GM13976 (cell line): Measurements from ENCODE around the gene C2orf78.

Experiments used
- DNase-seq: peaks from one replicate; pipeline ENCODE4 v3.0.0; 2012; ENCODE audit warnings: low spot score
- in situ Hi-C: fragments of 300-500 bp; cut with MboI; formaldehyde crosslinking; loops from one replicate; pipeline ENCODE4 v1.12.0; 2022; ENCODE audit warnings: low sequenced_read_pairs, mixed read lengths, inconsistent platforms; ENCODE audit not compliant: unreplicated experiment
- TF ChIP-seq, protein P1 (sequence below): IDR thresholded peaks from 2 replicates; pipeline ENCODE4 v1.5.1; 2012; ENCODE audit warnings: borderline replicate concordance, mild to moderate bottlenecking; ENCODE audit not compliant: insufficient read depth; ENCODE audit errors: extremely low read depth, missing control alignments, control extremely low read depth

The C2orf78 gene

GRCh38 chr2:73821669-73822068 lies 37.7 kb downstream of the C2orf78 start:
- no peak for DNase-seq
- in situ Hi-C loops: no loop called here
- TF ChIP-seq, protein P1, sequence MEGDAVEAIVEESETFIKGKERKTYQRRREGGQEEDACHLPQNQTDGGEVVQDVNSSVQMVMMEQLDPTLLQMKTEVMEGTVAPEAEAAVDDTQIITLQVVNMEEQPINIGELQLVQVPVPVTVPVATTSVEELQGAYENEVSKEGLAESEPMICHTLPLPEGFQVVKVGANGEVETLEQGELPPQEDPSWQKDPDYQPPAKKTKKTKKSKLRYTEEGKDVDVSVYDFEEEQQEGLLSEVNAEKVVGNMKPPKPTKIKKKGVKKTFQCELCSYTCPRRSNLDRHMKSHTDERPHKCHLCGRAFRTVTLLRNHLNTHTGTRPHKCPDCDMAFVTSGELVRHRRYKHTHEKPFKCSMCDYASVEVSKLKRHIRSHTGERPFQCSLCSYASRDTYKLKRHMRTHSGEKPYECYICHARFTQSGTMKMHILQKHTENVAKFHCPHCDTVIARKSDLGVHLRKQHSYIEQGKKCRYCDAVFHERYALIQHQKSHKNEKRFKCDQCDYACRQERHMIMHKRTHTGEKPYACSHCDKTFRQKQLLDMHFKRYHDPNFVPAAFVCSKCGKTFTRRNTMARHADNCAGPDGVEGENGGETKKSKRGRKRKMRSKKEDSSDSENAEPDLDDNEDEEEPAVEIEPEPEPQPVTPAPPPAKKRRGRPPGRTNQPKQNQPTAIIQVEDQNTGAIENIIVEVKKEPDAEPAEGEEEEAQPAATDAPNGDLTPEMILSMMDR: no peak

GRCh38 chr2:73822276-73822675 lies 38.3 kb downstream of the C2orf78 start:
- TF ChIP-seq, protein P1: no peak
- in situ Hi-C loops: no loop called here
- no peak for DNase-seq

- DNase-seq: no peak
- TF ChIP-seq, protein P1: no peak
- in situ Hi-C loops: no loop called here
Measured at GRCh38 chr2:73822991-73823390, 39.0 kb downstream of the C2orf78 start.

- DNase-seq: no peak
- TF ChIP-seq, protein P1: no peak
- in situ Hi-C loops: no loop called here
Measured at GRCh38 chr2:73823416-73823815, 39.4 kb downstream of the C2orf78 start.

DNA sequence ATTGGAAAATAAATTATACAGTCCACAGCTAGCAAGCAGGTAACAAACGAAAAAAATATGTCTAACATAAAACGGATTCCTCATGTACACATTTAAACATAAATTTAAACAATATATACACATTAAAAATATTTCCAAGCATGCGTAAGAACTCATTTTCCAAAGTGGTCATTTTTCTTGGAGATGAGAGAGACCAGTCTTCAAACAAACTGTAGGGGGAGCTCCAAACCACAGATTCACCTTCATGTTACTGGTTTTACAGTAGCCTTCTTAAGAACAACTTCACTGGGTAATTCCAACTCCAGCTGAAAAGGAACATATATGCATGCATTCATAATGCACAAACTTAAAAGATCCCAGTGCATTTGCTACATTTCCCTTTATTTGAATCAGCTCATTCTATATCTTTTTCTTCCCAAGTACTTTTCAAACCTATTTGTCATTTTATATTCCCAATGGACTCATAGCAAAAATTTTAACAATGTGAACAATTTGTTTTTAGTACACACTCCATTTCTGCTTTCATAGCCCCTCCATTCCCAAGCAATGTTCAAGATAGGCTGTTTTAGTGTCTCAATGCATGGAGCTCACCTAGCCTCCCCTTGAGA lies 40.0 kb downstream of the C2orf78 start:
- in situ Hi-C loops: no loop called here
- peak; percentile 41 for DNase-seq

DNA sequence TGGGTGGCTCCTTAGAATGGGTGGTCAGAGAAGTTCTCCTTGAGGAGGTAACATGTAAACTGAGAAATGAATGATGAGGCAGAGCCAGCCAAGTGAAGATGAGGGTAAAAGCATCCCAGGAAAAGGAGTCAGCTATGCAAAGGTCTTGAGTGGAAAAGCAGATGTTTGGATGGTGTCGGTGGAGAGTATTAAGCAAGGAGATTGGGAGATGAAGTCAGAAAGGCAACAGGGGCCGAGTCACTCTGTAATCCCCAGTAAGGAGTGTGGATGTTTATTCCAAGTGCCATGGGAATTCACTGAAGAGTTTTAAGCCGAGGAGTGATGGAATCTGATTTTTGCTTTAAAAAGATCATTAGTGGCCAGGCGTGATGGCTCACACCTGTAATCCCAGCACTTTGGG lies 41.4 kb downstream of the C2orf78 start:
- in situ Hi-C loops: no loop called here
- DNase-seq: no peak
- TF ChIP-seq, protein P1: no peak

More for the DNA sequence above, 40.0 kb downstream of the C2orf78 start:
- TF ChIP-seq, protein P1: peak; percentile 42
